ENCODE measurements around the gene RIC3.
"Not testable (repeated sequence)": the region's sequence is repeated elsewhere in the genome, so short reads cannot be mapped to it uniquely, and the experiment has no call there.

The RIC3 gene

DNA sequence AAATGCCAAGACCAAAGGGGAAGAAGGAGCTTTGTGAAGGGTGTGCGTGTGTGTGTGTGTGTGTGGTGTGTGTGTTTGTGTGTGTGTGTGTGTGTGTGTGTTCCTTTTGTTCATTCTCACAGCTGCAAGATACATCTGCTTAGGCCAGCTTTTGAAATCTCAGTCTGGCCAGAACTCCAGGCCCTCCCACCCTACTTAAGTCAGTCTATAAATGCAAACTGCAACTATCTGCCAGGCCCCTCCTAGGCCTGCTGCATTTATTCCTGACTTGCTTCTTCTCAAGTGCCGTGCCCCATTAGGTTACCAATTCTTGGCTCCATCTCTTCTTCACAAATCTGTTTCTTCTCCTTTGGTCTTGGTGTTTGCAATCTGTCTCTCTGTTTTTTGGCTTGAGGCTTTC is 21.6 kb upstream of the RIC3 start:
- no peak for DNase-seq (ENCODE audit: low read depth in 2 of 2)

DNA sequence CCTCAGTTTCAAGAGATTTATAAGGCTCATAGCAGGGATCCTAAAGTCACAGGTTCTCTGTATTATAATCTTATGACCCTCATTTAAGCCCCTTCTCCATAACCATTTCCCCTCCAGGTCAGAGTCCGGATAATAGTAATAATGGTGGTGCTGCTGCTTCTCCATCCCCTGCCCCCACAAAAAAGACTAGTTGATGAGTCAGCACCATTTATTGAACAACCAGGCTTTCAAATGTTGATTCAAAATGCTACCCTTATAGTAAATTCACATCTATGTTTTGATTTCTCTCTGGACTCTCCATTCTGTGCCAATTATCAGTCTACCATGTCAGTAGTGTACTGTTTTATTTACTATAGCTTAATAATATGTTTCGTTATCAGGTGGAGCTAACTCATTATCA is 17.6 kb upstream of the RIC3 start:
- DNase-seq (ENCODE audit: low read depth in 2 of 2), result no peak

DNA sequence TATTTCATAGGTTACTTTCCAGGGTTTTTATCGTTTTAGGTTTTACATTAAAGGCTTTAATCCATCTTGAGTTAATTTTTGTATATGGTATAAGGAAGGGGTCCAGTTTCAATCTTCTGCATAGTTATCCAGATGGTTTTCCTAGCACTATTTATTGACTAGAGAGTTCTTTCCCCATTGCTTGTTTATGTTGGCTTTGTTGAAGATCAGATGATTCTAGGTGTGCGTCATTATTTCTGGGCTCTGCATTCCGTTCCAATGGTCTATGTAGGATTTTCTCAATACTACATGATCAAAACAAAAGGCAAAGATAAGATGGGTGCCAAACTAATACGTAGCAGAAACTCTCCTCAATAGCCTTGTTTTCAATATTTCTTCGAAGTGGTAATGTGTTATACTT is 14.3 kb upstream of the RIC3 start:
- no peak for DNase-seq (ENCODE audit: low read depth in 2 of 2)

DNA sequence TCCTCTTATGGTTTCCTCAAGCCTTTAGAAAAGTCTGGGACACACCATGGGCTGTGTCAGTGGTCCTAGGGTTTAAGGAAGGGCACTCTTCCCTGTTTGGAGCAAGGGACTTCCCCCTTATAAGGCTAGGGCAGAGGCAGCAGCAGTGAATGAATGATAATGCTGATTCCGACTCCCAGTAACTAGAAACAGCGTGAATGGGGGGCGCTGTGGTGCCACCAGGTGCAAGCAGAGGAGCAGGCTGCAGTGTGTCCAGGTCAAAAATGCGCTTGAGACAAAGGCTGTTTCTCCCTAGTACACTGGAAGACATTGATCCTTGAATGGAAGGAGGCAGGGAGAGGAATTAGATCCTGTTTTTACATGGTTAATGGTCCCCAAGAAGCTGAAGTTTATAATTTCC is 11.6 kb upstream of the RIC3 start:
- no peak for DNase-seq (ENCODE audit: low read depth in 2 of 2)

DNA sequence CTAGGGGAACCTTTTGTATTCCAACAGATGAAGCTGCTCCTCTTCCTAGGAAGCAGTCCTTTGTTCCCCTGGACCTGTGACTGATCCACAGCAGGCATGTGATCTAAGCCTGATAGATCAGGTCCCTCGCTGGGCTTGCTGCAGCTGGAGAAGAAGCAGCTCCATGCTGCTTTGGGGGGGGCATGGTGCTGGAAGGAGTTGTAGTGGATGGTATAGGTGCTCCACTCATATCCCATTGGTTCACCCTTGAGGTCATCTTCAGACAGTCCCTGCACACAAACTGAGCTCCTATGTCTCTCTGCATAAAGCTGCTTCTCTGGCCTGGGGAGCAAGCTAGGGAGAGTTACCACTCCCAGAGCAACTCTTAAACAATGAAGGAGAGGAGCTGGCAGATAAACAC is 9.5 kb upstream of the RIC3 start:
- DNase-seq (ENCODE audit: low read depth in 2 of 2), result no peak

DNA sequence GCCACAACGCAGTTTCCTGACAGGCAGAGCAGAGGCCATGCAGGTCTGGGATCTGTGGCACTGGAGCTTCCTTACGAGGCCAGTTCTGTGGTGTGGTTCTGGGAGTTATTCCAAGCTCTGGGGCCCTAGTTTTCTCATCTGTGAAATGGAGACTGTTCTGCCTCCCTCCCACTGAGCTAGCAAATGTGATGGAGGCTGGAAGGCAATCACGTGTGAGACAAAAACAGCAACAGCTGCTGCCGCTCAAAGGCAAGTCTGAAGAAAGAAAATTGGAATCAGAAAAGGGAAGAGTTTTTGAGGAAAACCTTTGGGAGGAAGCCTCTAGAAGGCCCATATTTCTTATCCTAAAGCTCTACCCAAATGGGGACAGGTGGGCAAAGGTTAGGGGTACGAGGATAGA is 8.3 kb upstream of the RIC3 start:
- DNase-seq (ENCODE audit: low read depth in 2 of 2), result no peak

DNA sequence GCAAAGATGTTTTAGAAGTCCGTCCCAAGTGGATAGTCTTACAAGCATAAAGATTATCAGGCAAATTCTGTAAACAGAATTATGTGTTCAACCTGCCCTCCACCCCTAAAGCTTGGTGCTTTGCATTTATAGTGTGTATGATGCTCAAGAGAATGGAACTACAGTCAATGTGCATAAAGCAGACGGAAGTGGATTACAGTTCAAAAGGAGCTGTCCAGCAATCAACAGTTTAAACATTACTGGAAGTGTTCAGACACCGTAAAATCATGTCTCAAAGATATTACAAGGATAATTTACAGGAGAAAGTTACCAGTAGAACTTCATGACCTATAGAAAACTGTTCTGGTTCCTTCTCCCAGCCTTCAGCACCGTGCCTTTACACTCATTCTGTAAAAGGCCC is 1.0 kb downstream of the RIC3 start:
- no peak for DNase-seq (ENCODE audit: low read depth in 2 of 2)

DNA sequence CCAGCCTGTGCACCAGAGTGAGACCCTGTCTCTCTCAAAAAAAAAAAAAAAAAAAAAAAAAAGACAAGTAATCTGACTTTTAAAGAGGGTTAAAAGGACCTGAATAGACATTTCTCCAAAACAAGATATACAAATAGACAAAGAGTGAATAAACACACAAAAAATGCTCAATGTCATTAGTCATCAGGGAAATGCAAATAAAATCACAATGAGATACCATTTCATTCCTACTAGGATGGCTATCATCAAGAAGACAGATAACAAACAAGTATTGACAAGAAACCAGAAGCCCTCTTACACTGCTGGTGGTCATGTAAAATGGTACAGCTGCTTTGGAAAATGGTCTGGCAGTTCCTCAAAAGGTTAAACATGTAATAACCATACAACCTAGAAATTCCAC is 4.1 kb downstream of the RIC3 start:
- no peak for DNase-seq (ENCODE audit: low read depth in 2 of 2)

DNA sequence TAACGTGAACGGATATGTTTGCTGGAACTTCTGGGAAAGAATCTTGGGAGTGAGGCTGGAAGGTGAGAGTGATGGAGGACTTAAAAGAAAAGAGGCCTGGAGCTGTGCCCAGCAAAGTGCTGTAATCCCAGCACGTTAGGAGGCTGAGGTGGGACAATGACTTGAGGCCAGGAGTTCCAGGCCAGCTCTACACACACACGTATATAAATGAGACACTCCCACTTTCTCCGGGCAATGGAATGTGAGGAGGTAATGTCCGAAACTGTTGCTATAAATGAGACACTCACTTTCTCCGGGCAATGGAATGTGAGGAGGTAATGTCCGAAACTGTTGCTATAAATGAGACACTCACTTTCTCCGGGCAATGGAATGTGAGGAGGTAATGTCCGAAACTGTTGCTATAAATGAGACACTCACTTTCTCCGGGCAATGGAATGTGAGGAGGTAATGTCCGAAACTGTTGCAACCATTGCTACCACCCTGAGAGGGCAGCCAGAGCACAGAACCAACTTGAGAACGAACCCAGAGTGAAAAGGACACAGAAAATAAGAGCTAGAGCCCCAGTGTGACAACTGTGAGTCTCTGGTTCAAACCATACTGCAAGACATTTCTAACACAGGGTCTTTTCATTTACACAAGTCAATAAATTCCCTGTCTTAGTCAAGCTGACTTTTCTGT is 7.1 kb downstream of the RIC3 start:
- DNase-seq (ENCODE audit: low read depth in 2 of 2), result not testable (repeated sequence)

DNA sequence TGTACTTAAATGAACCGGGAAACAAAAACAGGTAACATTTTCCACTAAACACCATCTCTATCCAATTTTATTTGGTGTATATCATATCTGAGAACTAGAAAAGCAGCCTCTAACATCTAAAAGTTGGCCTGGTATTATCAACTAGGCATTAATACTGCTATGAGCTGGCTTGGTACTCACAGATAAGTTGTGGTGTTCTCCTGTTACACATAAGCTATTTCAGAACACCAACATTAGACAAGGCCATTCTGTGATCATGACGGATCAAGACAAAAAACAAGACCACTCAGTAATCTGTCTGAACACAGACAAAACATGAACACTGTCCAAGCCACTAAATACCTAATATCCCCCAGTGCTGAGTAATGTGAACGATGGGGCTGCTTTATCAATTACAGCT is 11.9 kb downstream of the RIC3 start:
- no peak for DNase-seq (ENCODE audit: low read depth in 2 of 2)

DNA sequence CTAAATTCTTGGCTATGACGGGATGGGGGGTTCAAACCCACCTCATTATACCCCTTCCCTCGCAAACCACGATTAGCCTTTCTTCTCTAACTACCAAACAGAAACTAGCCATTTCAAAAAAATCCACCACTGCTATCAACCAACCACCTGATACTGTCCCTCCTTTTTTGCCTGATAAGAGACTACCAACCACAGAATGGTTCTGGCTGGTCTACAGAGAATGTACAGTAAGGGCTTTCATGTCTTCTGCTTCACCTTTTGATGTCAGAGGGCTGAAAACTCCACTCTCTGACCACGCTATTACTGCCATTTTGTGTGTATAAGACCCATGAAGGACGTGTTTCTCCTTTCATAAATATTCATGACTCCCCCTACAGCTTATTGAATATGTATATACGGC is 19.1 kb downstream of the RIC3 start:
- DNase-seq (ENCODE audit: low read depth in 2 of 2), result no peak

DNA sequence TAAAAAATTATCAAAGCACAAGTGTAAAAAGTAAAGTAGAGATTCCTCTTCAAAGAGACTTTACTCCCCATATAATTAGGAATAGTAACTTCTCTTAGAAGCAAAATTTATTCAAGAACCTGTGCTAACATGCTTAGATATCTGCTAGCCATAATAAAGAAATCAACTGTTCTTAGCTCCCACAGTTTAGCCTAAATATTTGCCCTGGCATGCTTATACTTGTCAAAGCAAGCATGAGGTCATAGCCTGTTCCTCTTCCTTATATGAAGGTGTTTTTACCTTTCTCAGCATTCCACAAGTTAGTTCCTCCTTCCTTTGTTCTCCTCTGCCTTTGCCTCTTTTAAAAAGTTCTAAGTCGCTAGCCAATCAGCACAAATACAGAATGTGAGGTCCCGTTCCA is 30.3 kb downstream of the RIC3 start:
- no peak for DNase-seq (ENCODE audit: low read depth in 2 of 2)

DNA sequence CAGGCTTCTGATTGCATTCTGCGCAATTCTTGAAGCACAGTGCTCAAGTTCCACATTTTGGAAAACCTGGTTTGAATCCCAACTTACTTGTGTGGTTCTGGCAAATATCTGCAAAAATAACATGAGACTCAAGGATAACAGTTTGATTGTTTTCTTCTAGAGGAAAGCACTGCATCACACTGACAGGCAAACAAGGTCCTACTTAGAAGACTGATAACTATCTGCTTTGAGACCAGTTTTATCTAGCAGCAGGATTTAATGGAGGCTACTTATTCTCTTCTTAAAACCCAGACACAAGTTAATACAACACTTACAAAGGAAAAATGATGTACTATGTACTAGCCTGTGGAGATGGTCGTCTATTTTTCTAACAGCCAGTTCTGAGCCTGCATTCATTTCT is 41.4 kb downstream of the RIC3 start:
- DNase-seq (ENCODE audit: low read depth in 2 of 2), result no peak

DNA sequence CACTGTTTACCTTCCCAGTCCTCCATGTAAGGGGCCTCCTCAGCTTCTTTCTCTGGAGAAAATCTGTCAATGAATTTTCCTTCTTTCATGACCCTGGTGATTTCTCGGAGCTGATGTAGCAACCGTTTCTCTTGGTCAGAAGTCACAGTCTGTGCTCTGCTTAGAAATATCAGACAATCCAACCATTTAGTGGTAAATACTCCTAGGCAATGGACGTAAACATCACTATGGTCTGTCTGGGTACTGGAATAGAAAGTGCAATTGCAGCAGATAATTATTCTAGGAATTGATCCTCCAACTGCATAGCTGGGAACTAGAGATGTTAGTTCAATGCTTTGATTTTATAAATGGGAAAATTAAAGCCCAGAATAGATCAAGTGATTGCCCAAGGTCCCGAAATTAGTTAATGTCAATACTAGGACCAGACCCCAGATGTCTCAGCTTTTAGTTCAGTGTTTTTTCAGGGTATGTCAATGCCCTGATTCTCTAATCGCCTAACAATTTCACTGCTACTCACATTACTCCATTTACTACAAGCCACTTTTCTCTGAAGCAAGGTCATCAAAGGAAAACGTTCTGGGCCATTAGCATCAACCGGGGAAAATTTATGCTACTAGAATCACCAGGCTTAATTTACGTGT is 42.1 kb downstream of the RIC3 start:
- DNase-seq (ENCODE audit: low read depth in 2 of 2), result no peak

DNA sequence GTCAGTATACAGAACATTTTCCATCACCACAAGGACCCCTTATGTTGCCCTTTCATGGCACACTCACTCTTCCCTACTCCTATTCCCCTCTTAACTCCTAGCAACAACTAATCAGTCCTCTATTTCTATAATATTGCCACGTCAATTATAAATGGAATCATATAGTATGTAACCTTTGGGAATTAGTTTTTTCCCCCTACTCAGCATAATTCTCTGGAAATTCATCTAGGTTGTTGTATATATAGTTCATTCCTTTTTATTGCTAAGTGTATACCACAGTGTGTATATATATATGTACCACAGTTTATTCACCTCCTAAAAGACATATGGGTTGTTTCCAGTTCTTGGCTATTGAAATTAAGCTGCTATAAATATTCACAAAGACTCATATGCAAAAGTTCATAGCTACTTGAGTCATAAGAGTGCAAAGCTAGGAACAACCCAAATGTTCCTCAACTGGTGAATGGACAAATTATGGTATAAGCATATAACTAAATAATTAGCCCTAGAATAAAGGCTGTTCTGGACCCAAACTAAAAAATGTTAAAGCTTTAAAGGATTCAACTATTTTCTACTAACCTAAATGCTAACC is 46.6 kb downstream of the RIC3 start:
- no peak for DNase-seq (ENCODE audit: low read depth in 2 of 2)

DNA sequence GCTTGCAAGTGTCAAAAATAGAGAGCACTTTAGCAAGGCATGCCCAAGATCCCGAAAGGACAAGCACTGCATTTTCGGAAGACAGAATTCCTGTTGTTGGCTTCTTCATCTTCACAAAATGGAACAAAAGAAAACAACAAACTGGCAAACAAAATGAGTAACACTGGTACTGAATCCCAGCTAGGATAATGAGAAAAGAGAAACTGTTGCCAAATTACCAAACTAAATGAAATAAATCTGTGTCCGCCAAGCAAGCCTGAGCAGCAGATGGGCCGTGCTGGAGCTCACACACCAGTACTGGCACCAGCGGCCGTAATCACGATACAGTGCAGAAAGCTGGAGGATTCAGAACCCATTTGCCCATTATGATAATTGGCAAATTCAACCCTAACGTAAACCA is 57.2 kb downstream of the RIC3 start:
- DNase-seq (ENCODE audit: low read depth in 2 of 2), result no peak

DNA sequence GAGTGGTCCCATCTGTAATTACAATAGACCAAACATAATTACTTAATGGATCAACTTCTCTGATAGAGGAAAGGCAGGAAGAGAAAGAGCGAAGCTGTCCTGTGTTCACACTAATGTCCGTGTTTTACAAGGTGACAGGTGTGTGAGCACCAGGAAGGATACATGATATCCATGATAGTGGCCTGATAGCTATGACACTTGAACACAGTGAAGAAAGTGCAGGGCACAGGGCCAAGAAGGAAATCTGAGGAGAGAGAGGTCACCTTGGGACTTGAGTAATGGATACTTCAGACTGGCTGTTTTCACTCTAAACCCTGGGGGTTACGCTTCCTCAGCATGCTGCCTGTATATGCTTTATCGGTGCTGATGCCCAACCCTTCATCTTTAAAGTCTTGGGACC is 58.4 kb downstream of the RIC3 start:
- no peak for DNase-seq (ENCODE audit: low read depth in 2 of 2)

DNA sequence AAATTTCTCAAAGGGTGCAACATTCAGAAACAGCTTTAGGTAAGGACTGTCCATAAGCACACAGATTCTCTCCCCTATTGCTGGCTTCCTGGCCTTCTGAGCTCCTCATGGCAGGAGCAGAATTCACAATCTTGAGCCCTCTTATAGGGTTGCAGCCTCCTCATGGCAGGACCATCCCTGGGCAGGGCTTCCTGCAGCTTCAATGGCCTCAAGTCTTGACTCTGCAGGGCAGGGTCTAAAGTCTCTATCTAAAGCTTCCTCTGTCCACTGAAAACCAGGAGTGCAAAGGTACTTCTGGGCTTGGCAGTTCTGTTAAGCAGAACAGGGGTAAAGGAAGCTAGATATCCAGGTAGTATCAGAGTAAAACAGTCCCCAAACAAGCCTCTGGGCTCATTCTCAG is 59.1 kb downstream of the RIC3 start:
- DNase-seq (ENCODE audit: low read depth in 2 of 2), result no peak

DNA sequence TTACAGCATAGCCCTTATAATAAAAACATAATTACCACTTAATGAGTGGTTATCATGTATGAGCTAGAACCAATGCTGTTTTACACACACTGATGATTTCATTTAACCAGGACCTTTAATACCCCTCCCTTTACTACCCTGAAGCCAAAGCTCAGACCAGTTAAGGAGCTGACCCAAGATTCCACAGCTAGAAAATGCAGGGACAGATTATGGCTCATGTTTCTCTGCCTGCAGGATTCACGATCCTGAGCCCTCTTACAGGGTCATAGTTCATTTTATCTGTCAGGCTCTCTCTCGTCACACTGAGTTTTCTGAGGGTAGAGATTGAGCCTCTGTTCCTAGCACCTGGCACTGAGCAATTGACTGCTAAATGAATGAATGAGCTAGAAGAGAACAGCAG is 60.4 kb downstream of the RIC3 start:
- no peak for DNase-seq (ENCODE audit: low read depth in 2 of 2)

DNA sequence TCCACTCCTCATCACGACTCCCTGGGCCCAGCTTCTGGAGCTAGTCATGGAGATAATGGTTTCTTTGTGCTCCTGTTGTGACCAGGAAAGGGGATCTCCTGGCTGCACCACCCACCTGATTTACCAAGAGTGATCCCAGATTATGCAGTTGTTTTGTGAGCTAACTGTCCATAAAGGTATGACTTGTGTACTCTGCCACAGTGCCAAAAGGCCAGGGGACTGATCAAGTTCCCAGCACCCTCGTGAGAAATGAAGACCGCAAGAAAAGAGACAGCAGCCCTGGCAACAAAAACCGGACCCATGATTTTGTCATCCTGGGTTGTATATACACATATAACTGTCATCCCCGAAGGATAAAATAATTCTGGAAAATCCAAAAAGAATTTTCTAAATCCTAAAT is 61.2 kb downstream of the RIC3 start:
- DNase-seq (ENCODE audit: low read depth in 2 of 2), result no peak

DNA sequence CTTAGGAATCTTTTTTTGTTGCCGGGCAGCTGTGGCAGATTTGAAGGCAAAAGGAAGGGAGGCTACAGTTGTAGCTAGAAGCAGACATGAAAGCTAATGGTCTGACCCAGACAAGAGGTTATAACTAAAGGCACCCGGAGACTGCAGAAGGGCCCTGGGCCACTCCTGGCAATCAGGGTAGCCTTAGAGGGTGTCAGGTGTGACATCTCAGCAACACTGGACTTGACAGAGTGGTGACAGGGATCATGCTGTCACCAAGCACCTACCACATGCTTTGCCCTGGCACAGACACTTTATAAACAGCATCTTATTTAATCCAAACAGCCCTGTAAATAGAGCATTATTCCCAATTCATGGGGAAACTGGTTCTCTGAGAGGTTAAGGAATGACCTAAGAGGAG is 62.1 kb downstream of the RIC3 start:
- no peak for DNase-seq (ENCODE audit: low read depth in 2 of 2)

DNA sequence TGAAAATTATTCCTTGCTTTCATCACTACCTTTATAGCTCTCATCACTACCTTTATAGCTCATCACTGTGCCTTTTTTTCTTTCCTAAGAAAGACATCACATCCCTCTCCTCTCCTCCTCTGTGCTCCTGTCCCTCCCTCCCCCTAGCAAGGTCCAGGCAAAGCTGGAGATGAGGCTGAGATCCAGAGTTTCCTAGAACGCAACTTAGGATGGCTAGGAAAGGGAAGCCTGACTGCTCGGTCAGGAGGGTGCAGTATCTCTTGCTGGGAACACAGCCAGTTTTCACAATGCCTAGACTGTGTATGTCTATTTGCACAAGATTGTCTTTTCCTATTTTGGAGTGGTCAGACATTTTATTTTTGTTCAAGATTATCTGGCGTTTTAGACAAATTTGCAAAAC is 63.2 kb downstream of the RIC3 start:
- no peak for DNase-seq (ENCODE audit: low read depth in 2 of 2)

DNA sequence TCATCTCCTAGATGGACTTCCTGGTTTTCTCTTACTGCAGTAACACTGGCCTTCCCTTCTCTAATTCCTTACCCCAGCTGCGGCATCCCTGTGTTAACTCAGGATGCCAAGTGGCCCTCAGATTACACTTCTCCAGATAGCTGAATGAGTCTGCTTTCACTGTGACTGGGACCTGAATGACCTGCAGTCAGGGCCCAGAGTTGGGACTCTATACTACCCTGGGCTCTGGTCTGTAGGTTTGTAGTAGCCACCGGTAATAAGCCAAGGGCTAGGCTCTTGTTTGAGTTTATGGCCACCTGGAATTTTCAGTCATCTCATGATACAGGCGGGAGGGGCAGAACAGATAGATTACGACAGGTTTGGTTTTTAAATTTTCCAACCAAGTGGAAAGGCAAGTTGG is 63.7 kb downstream of the RIC3 start:
- no peak for DNase-seq (ENCODE audit: low read depth in 2 of 2)

DNA sequence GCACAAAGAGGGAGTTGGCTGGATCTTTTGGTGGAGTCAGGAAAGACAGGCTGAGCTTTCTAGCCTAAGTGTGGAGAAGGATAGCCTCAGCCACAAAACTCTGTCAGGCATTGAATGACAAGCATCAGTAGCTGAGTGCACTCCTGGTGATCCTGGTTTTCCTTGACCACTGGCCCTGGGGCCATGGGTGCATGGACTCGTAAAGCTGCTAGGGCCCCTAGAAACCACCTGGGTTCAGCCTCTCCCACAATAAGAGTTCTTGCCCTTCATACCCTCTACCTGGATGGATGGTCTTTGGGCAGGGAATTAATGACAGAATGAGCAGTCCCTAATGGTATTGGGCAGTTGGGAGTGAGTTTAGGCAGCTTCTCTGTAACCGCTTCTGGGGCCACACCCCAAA is 64.9 kb downstream of the RIC3 start:
- no peak for DNase-seq (ENCODE audit: low read depth in 2 of 2)
